ENCODE measurements around the gene GADL1. TPM values are rescaled to one million over a fixed set of nuclear protein-coding genes. Genes with fewer than 3 reads are reported as not detected.

GADL1 gene
- total and polyA plus RNA-seq, 2 donors: 0.02 to 0.09 TPM

GRCh38 chr3:30864132-30864531 is 30.3 kb downstream of the GADL1 start:
- Histone ChIP-seq H3K4me3 (ENCODE audit: low read length in 2 of 2) (no peak overlapping the region), H3K27ac (ENCODE audit: low read depth in 1 of 2, low read length in 1 of 2) (no peak overlapping the region), H3K9me3 (ENCODE audit: control insufficient read depth in 2 of 2, insufficient read depth in 1 of 2, low read length in 1 of 2) (no peaks in the 10 kb centered on the region), H3K4me1 (ENCODE audit: control insufficient read depth in 2 of 2, insufficient read depth in 2 of 2, low read length in 2 of 2) (no peaks in the 10 kb centered on the region), H3K27me3 (ENCODE audit: control insufficient read depth in 2 of 2, insufficient read depth in 1 of 2, low read length in 1 of 2) (no peaks in the 10 kb centered on the region), H3K36me3 (ENCODE audit: control insufficient read depth in 2 of 2, insufficient read depth in 2 of 2, low read length in 1 of 2) (no peaks in the 10 kb centered on the region)
- 95% methylated on average over 5 of the region's 5 CpGs for WGBS
- no peak for DNase-seq (ENCODE audit: low read depth in 6 of 9, low spot score in 9 of 9)

GRCh38 chr3:30862004-30862403 is 32.5 kb downstream of the GADL1 start:
- H3K4me3 ChIP-seq (ENCODE audit: low read length in 2 of 2): no peak overlapping the region
- H3K36me3 ChIP-seq (ENCODE audit: control insufficient read depth in 2 of 2, insufficient read depth in 2 of 2, low read length in 1 of 2): no peaks in the 10 kb centered on the region
- no peak for DNase-seq (ENCODE audit: low read depth in 6 of 9, low spot score in 9 of 9)
- no peak overlapping the region for H3K27ac ChIP-seq (ENCODE audit: low read depth in 1 of 2, low read length in 1 of 2)
- H3K27me3 ChIP-seq (ENCODE audit: control insufficient read depth in 2 of 2, insufficient read depth in 1 of 2, low read length in 1 of 2): no peaks in the 10 kb centered on the region
- 98% methylated on average over 2 of the region's 2 CpGs for WGBS
- H3K4me1 ChIP-seq (ENCODE audit: control insufficient read depth in 2 of 2, insufficient read depth in 2 of 2, low read length in 2 of 2): no peaks in the 10 kb centered on the region
- no peaks in the 10 kb centered on the region for H3K9me3 ChIP-seq (ENCODE audit: control insufficient read depth in 2 of 2, insufficient read depth in 1 of 2, low read length in 1 of 2)

- Histone ChIP-seq H3K36me3 (ENCODE audit: control insufficient read depth in 2 of 2, insufficient read depth in 2 of 2, low read length in 1 of 2) (no peaks in the 10 kb centered on the region), H3K27me3 (ENCODE audit: control insufficient read depth in 2 of 2, insufficient read depth in 1 of 2, low read length in 1 of 2) (no peaks in the 10 kb centered on the region), H3K4me1 (ENCODE audit: control insufficient read depth in 2 of 2, insufficient read depth in 2 of 2, low read length in 2 of 2) (no peaks in the 10 kb centered on the region), H3K4me3 (ENCODE audit: low read length in 2 of 2) (no peak overlapping the region), H3K9me3 (ENCODE audit: control insufficient read depth in 2 of 2, insufficient read depth in 1 of 2, low read length in 1 of 2) (no peaks in the 10 kb centered on the region), H3K27ac (ENCODE audit: low read depth in 1 of 2, low read length in 1 of 2) (no peak overlapping the region)
- 95% methylated on average over 5 of the region's 5 CpGs for WGBS
- no peak for DNase-seq (ENCODE audit: low read depth in 6 of 9, low spot score in 9 of 9)
Observed at GRCh38 chr3:30858894-30859389, 35.5 kb downstream of the GADL1 start.

- Histone ChIP-seq H3K27ac (ENCODE audit: low read depth in 1 of 2, low read length in 1 of 2) (no peak overlapping the region), H3K4me3 (ENCODE audit: low read length in 2 of 2) (no peak overlapping the region), H3K36me3 (ENCODE audit: control insufficient read depth in 2 of 2, insufficient read depth in 2 of 2, low read length in 1 of 2) (no peaks in the 10 kb centered on the region), H3K4me1 (ENCODE audit: control insufficient read depth in 2 of 2, insufficient read depth in 2 of 2, low read length in 2 of 2) (no peaks in the 10 kb centered on the region), H3K27me3 (ENCODE audit: control insufficient read depth in 2 of 2, insufficient read depth in 1 of 2, low read length in 1 of 2) (no peaks in the 10 kb centered on the region), H3K9me3 (ENCODE audit: control insufficient read depth in 2 of 2, insufficient read depth in 1 of 2, low read length in 1 of 2) (no peaks in the 10 kb centered on the region)
- 86% methylated on average over 6 of the region's 6 CpGs for WGBS
- no peak for DNase-seq (ENCODE audit: low read depth in 6 of 9, low spot score in 9 of 9)
Observed at GRCh38 chr3:30855400-30856292, 38.8 kb downstream of the GADL1 start.

GRCh38 chr3:30852833-30853232 is 41.6 kb downstream of the GADL1 start:
- H3K4me3 ChIP-seq (ENCODE audit: low read length in 2 of 2): no peak overlapping the region
- H3K36me3 ChIP-seq (ENCODE audit: control insufficient read depth in 2 of 2, insufficient read depth in 2 of 2, low read length in 1 of 2): no peaks in the 10 kb centered on the region
- H3K27me3 ChIP-seq (ENCODE audit: control insufficient read depth in 2 of 2, insufficient read depth in 1 of 2, low read length in 1 of 2): no peaks in the 10 kb centered on the region
- no peak overlapping the region for H3K27ac ChIP-seq (ENCODE audit: low read depth in 1 of 2, low read length in 1 of 2)
- H3K9me3 ChIP-seq (ENCODE audit: control insufficient read depth in 2 of 2, insufficient read depth in 1 of 2, low read length in 1 of 2): no peaks in the 10 kb centered on the region
- 94% methylated on average over 4 of the region's 4 CpGs for WGBS
- H3K4me1 ChIP-seq (ENCODE audit: control insufficient read depth in 2 of 2, insufficient read depth in 2 of 2, low read length in 2 of 2): no peaks in the 10 kb centered on the region
- no peak for DNase-seq (ENCODE audit: low read depth in 6 of 9, low spot score in 9 of 9)

GRCh38 chr3:30848087-30848779 is 46.2 kb downstream of the GADL1 start:
- Histone ChIP-seq H3K9me3 (ENCODE audit: control insufficient read depth in 2 of 2, insufficient read depth in 1 of 2, low read length in 1 of 2) (no peaks in the 10 kb centered on the region), H3K27me3 (ENCODE audit: control insufficient read depth in 2 of 2, insufficient read depth in 1 of 2, low read length in 1 of 2) (no peaks in the 10 kb centered on the region), H3K27ac (ENCODE audit: low read depth in 1 of 2, low read length in 1 of 2) (no peak overlapping the region), H3K4me1 (ENCODE audit: control insufficient read depth in 2 of 2, insufficient read depth in 2 of 2, low read length in 2 of 2) (no peaks in the 10 kb centered on the region), H3K4me3 (ENCODE audit: low read length in 2 of 2) (no peak overlapping the region), H3K36me3 (ENCODE audit: control insufficient read depth in 2 of 2, insufficient read depth in 2 of 2, low read length in 1 of 2) (no peaks in the 10 kb centered on the region)
- no peak for DNase-seq (ENCODE audit: low read depth in 6 of 9, low spot score in 9 of 9)
- 91% methylated on average over 3 of the region's 3 CpGs for WGBS

- no peaks in the 10 kb centered on the region for H3K9me3 ChIP-seq (ENCODE audit: control insufficient read depth in 2 of 2, insufficient read depth in 1 of 2, low read length in 1 of 2)
- no peaks in the 10 kb centered on the region for H3K36me3 ChIP-seq (ENCODE audit: control insufficient read depth in 2 of 2, insufficient read depth in 2 of 2, low read length in 1 of 2)
- no peak for DNase-seq (ENCODE audit: low read depth in 6 of 9, low spot score in 9 of 9)
- H3K27me3 ChIP-seq (ENCODE audit: control insufficient read depth in 2 of 2, insufficient read depth in 1 of 2, low read length in 1 of 2): no peaks in the 10 kb centered on the region
- H3K4me1 ChIP-seq (ENCODE audit: control insufficient read depth in 2 of 2, insufficient read depth in 2 of 2, low read length in 2 of 2): no peaks in the 10 kb centered on the region
- no peak overlapping the region for H3K4me3 ChIP-seq (ENCODE audit: low read length in 2 of 2)
- 92% methylated on average over 3 of the region's 3 CpGs for WGBS
- H3K27ac ChIP-seq (ENCODE audit: low read depth in 1 of 2, low read length in 1 of 2): no peak overlapping the region
Observed at GRCh38 chr3:30847592-30847991, 46.9 kb downstream of the GADL1 start.

GRCh38 chr3:30845606-30846005 is 48.9 kb downstream of the GADL1 start:
- no peak overlapping the region for H3K27ac ChIP-seq (ENCODE audit: low read depth in 1 of 2, low read length in 1 of 2)
- WGBS: 100% methylated on average over 2 of the region's 2 CpGs
- no peaks in the 10 kb centered on the region for H3K27me3 ChIP-seq (ENCODE audit: control insufficient read depth in 2 of 2, insufficient read depth in 1 of 2, low read length in 1 of 2)
- DNase-seq (ENCODE audit: low read depth in 6 of 9, low spot score in 9 of 9): no peak
- no peak overlapping the region for H3K4me3 ChIP-seq (ENCODE audit: low read length in 2 of 2)
- no peaks in the 10 kb centered on the region for H3K36me3 ChIP-seq (ENCODE audit: control insufficient read depth in 2 of 2, insufficient read depth in 2 of 2, low read length in 1 of 2)
- H3K4me1 ChIP-seq (ENCODE audit: control insufficient read depth in 2 of 2, insufficient read depth in 2 of 2, low read length in 2 of 2): no peaks in the 10 kb centered on the region
- H3K9me3 ChIP-seq (ENCODE audit: control insufficient read depth in 2 of 2, insufficient read depth in 1 of 2, low read length in 1 of 2): no peaks in the 10 kb centered on the region

- no peaks in the 10 kb centered on the region for H3K9me3 ChIP-seq (ENCODE audit: control insufficient read depth in 2 of 2, insufficient read depth in 1 of 2, low read length in 1 of 2)
- H3K4me1 ChIP-seq (ENCODE audit: control insufficient read depth in 2 of 2, insufficient read depth in 2 of 2, low read length in 2 of 2): no peaks in the 10 kb centered on the region
- H3K27ac ChIP-seq (ENCODE audit: low read depth in 1 of 2, low read length in 1 of 2): no peak overlapping the region
- no peak overlapping the region for H3K4me3 ChIP-seq (ENCODE audit: low read length in 2 of 2)
- no peaks in the 10 kb centered on the region for H3K27me3 ChIP-seq (ENCODE audit: control insufficient read depth in 2 of 2, insufficient read depth in 1 of 2, low read length in 1 of 2)
- H3K36me3 ChIP-seq (ENCODE audit: control insufficient read depth in 2 of 2, insufficient read depth in 2 of 2, low read length in 1 of 2): no peaks in the 10 kb centered on the region
- DNase-seq (ENCODE audit: low read depth in 6 of 9, low spot score in 9 of 9): no peak
- 97% methylated on average over 10 of the region's 10 CpGs for WGBS
Observed at GRCh38 chr3:30843877-30844276, 50.6 kb downstream of the GADL1 start.
